A673 (cell line): Measurements from ENCODE around the gene SRPK1.

Experiments used
- EZH2 ChIP-seq: fragments of 200-600 bp; sonication (generic); IDR thresholded peaks from 2 replicates; pipeline ENCODE4 v1.6.1; 2017; ENCODE audit warnings: borderline replicate concordance, low read depth, mild to moderate bottlenecking, mixed read lengths, antibody characterized with exemption, low read length; ENCODE audit not compliant: poor library complexity, severe bottlenecking
- TF ChIP-seq, protein P1 (sequence below): fragments of 300-800, 200-600 bp; sonication (generic); conservative IDR thresholded peaks from 2 replicates; pipeline ENCODE4 v1.5.1; 2017; ENCODE audit warnings: low read depth, mild to moderate bottlenecking, antibody characterized with exemption, low read length, moderate library complexity, mixed read lengths

DNA sequence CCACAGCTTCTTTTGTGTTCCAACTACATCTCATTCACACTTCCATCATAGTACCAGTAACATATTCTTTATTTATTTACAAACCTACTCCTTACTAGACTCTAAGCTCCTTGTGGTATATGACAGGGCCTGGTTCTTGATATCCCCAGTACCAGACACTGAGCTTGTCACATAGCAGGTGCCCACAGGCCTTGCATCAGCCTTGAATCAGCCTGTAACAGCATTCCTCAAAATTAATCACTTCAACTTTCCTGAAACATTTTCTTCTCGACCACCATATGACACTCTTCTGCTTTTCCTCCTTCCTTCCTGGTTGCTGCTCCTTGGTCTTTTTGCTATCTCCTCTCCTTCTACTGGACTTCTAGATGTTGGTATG is 24.7 kb upstream of the SRPK1 start:
- TF ChIP-seq, protein P1, sequence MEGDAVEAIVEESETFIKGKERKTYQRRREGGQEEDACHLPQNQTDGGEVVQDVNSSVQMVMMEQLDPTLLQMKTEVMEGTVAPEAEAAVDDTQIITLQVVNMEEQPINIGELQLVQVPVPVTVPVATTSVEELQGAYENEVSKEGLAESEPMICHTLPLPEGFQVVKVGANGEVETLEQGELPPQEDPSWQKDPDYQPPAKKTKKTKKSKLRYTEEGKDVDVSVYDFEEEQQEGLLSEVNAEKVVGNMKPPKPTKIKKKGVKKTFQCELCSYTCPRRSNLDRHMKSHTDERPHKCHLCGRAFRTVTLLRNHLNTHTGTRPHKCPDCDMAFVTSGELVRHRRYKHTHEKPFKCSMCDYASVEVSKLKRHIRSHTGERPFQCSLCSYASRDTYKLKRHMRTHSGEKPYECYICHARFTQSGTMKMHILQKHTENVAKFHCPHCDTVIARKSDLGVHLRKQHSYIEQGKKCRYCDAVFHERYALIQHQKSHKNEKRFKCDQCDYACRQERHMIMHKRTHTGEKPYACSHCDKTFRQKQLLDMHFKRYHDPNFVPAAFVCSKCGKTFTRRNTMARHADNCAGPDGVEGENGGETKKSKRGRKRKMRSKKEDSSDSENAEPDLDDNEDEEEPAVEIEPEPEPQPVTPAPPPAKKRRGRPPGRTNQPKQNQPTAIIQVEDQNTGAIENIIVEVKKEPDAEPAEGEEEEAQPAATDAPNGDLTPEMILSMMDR: no peak
- no peak for TF ChIP-seq EZH2
